HEK293 (cell line): ENCODE data around the gene ACTRT2.

Source experiments
- CTCF ChIA-PET: fragments of 350-600 bp; formaldehyde crosslinking; extraction: SDS; loops from one replicate; lab custom pipeline; 2021; ENCODE audit warnings: antibody characterized with exemption; lab: Yijun Ruan, JAX
- POLR2A ChIA-PET: fragments of 300-600 bp; formaldehyde crosslinking; extraction: SDS; loops from one replicate; lab custom pipeline; 2020; ENCODE audit warnings: antibody characterized with exemption, inconsistent platforms; lab: Yijun Ruan, JAX
- H3K27ac ChIP-seq: fragments of 200-500 bp; sonication (Bioruptor generic); 2 replicates; pipeline ENCODE4 v1.5.1; 2014; ENCODE audit warnings: low read depth, low read length, control low read depth, inconsistent platforms; ENCODE audit errors: extremely low read depth
- H3K36me3 ChIP-seq, 2 experiments: fragments of 200-500 bp in 1 of 2; sonication (Bioruptor generic) in 1 of 2; 1 replicate in 1 of 2; 2 replicates in 1 of 2; pipeline ENCODE4 v1.5.1; 2014 to 2017; ENCODE audit warnings: inconsistent platforms in 2 of 2, low read length in 2 of 2; ENCODE audit not compliant: control insufficient read depth in 2 of 2, insufficient read depth in 1 of 2
- H3K4me1 ChIP-seq: fragments of 200-500 bp; sonication (Bioruptor generic); 2 replicates; pipeline ENCODE4 v1.5.1; 2014; ENCODE audit warnings: mild to moderate bottlenecking, low read length, inconsistent platforms; ENCODE audit not compliant: control insufficient read depth, insufficient read depth
- H3K4me3 ChIP-seq: 2 replicates; pipeline ENCODE4 v1.5.1; 2011; ENCODE audit warnings: low read depth, mild to moderate bottlenecking, control low read depth, low read length, moderate library complexity
- H3K9me3 ChIP-seq: fragments of 200-500 bp; sonication (Bioruptor generic); 2 replicates; pipeline ENCODE4 v1.5.1; 2014; ENCODE audit warnings: low read depth, low read length, inconsistent platforms; ENCODE audit not compliant: control insufficient read depth, insufficient read depth
- GLIS1 ChIP-seq: fragments of 450-650 bp; formaldehyde crosslinking; IDR thresholded peaks from 2 replicates; pipeline ENCODE4 v1.5.1; 2016; ENCODE audit warnings: missing biosample characterization, missing genetic modification characterization
- KLF1 ChIP-seq: fragments of 450-650 bp; formaldehyde crosslinking; IDR thresholded peaks from 2 replicates; pipeline ENCODE4 v1.5.1; 2016; ENCODE audit warnings: missing biosample characterization, missing genetic modification characterization
- OSR2 ChIP-seq: fragments of 450-650 bp; formaldehyde crosslinking; IDR thresholded peaks from 2 replicates; pipeline ENCODE4 v1.5.1; 2016; ENCODE audit warnings: missing biosample characterization, missing genetic modification characterization
- PBX3 ChIP-seq: sonication (generic); formaldehyde crosslinking; IDR thresholded peaks from 2 replicates; pipeline ENCODE4 v1.8.1; 2022; ENCODE audit warnings: mild to moderate bottlenecking, moderate library complexity, missing genetic modification reagents
- ZBTB10 ChIP-seq: fragments of 450-650 bp; formaldehyde crosslinking; IDR thresholded peaks from 2 replicates; pipeline ENCODE4 v1.5.1; 2016; ENCODE audit warnings: missing biosample characterization, missing genetic modification characterization
- ZBTB21 ChIP-seq: fragments of 450-650 bp; formaldehyde crosslinking; IDR thresholded peaks from 2 replicates; pipeline ENCODE4 v1.5.1; 2017; ENCODE audit warnings: missing biosample characterization, missing genetic modification characterization
- ZBTB8A ChIP-seq: fragments of 450-650 bp; formaldehyde crosslinking; IDR thresholded peaks from 2 replicates; pipeline ENCODE4 v1.5.1; 2016; ENCODE audit warnings: missing biosample characterization, missing genetic modification characterization
- ZIC2 ChIP-seq: fragments of 450-650 bp; formaldehyde crosslinking; IDR thresholded peaks from 2 replicates; pipeline ENCODE4 v1.5.1; 2016; ENCODE audit warnings: missing biosample characterization, missing genetic modification characterization
- ZNF133 ChIP-seq: fragments of 450-650 bp; formaldehyde crosslinking; IDR thresholded peaks from 2 replicates; pipeline ENCODE4 v1.5.1; 2016; ENCODE audit warnings: missing biosample characterization, missing genetic modification characterization
- ZNF157 ChIP-seq: fragments of 450-650 bp; formaldehyde crosslinking; IDR thresholded peaks from 2 replicates; pipeline ENCODE4 v1.5.1; 2016; ENCODE audit warnings: missing biosample characterization, missing genetic modification characterization
- ZNF16 ChIP-seq: fragments of 450-650 bp; formaldehyde crosslinking; IDR thresholded peaks from 2 replicates; pipeline ENCODE4 v1.5.1; 2016; ENCODE audit warnings: low read depth, missing biosample characterization, missing genetic modification characterization
- ZNF184 ChIP-seq: fragments of 450-650 bp; IDR thresholded peaks from 2 replicates; pipeline ENCODE4 v1.5.1; 2018; ENCODE audit warnings: missing biosample characterization, mild to moderate bottlenecking, missing genetic modification characterization
- ZNF26 ChIP-seq: fragments of 450-650 bp; formaldehyde crosslinking; IDR thresholded peaks from 2 replicates; pipeline ENCODE4 v1.5.1; 2016; ENCODE audit warnings: missing biosample characterization, missing genetic modification characterization
- ZNF292 ChIP-seq: fragments of 450-650 bp; formaldehyde crosslinking; IDR thresholded peaks from 2 replicates; pipeline ENCODE4 v1.5.1; 2016; ENCODE audit warnings: low read depth, missing biosample characterization, missing genetic modification characterization, borderline replicate concordance
- ZNF354C ChIP-seq: fragments of 450-650 bp; formaldehyde crosslinking; IDR thresholded peaks from 2 replicates; pipeline ENCODE4 v1.5.1; 2016; ENCODE audit warnings: missing biosample characterization, missing genetic modification characterization, low read depth, borderline replicate concordance
- ZNF394 ChIP-seq: fragments of 450-650 bp; formaldehyde crosslinking; IDR thresholded peaks from 2 replicates; pipeline ENCODE4 v1.5.1; 2016; ENCODE audit warnings: missing biosample characterization, missing genetic modification characterization, mild to moderate bottlenecking, moderate library complexity, borderline replicate concordance
- ZNF561 ChIP-seq: fragments of 450-650 bp; IDR thresholded peaks from 2 replicates; pipeline ENCODE4 v1.5.1; 2018; ENCODE audit warnings: missing biosample characterization, missing genetic modification characterization, borderline replicate concordance
- ZNF596 ChIP-seq: fragments of 450-650 bp; IDR thresholded peaks from 2 replicates; pipeline ENCODE4 v1.5.0; 2018; ENCODE audit warnings: missing biosample characterization, mild to moderate bottlenecking, missing genetic modification characterization, moderate library complexity
- ZNF654 ChIP-seq: fragments of 450-650 bp; formaldehyde crosslinking; IDR thresholded peaks from 2 replicates; pipeline ENCODE4 v1.5.1; 2016; ENCODE audit warnings: low read depth, missing biosample characterization, missing genetic modification characterization
- ZNF776 ChIP-seq: fragments of 450-650 bp; formaldehyde crosslinking; IDR thresholded peaks from 2 replicates; pipeline ENCODE4 v1.5.0; 2017; ENCODE audit warnings: missing biosample characterization, missing genetic modification characterization, borderline replicate concordance
- TF ChIP-seq, protein P1 (sequence below): fragments of 450-650 bp; formaldehyde crosslinking; IDR thresholded peaks from 2 replicates; pipeline ENCODE4 v1.5.1; 2016; ENCODE audit warnings: missing biosample characterization, missing genetic modification characterization

Gene ACTRT2

DNA sequence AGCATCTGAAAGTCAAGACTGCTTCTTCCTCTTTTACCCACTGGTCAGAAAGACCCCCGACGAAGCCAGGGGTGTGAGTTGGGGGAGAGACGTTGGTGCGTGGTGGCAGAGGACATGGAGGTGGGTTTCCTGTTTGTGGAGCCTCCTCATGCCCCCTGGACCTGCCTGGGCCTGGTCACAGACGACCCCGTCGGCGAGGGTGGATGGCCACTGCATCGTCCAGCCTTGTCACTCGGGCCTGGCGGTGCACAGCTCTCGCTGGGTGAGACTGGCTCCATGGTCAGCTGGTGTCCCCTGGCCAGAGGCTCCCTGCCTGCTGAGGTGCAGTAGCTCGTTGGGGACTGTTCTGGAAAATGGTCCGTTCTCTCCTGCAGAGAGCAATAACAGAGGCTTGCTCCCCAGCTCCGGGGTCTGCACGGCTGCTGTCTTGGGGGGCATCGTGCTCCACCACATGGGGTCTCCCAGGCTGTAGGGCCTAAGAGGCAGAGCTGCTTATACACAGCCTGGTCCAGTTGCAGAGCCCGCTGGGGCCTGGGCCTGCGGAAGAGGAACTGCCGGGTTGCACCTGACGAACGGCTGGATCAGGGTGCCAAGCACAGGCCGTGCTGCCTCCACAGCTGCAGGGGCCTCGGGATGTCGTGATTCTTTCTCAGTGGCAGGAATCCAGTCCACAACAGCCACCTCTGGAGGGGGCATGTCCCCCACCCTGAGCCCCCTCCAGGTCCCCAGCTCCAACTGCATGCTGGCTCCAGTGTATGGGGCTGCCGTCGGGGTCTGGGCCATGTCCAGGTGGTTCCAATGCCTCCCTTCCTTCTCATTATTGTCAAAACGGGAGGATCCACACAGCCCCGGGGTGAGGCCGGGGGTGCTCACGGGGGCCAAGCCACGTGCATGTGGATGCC, 18.0 kb upstream of the ACTRT2 start:
- TF ChIP-seq ZNF16 (tag by site-specific recombination) (no peak), ZNF354C (tag by site-specific recombination) (no peak), OSR2 (no peak), ZNF596 (tag by site-specific recombination) (no peak), ZBTB10 (no peak)
- ChIA-PET POLR2A (no interaction called here), CTCF (interaction anchor here (0.6 to 1.8 kb wide), 2 partner anchors 9 to 180 kb away, joined by 3 to 5 read pairs; no protein-coding TSS in a partner anchor)
- Histone ChIP-seq H3K4me1 (no peaks in the 10 kb centered on the region), H3K36me3 (no peaks in the 10 kb centered on the region), H3K9me3 (no peaks in the 10 kb centered on the region), H3K4me3 (no peak overlapping the region), H3K27ac (no peak overlapping the region)

GRCh38 chr1:3003941-3004270, 17.4 kb upstream of the ACTRT2 start:
- Histone ChIP-seq H3K4me3 (no peak overlapping the region), H3K27ac (no peak overlapping the region), H3K36me3 (no peaks in the 10 kb centered on the region), H3K9me3 (no peaks in the 10 kb centered on the region), H3K4me1 (no peaks in the 10 kb centered on the region)
- ChIA-PET POLR2A (no interaction called here), CTCF (interaction anchor here (0.6 to 1.8 kb wide), 2 partner anchors 9 to 179 kb away, joined by 3 to 5 read pairs; no protein-coding TSS in a partner anchor)
- TF ChIP-seq, protein P1, sequence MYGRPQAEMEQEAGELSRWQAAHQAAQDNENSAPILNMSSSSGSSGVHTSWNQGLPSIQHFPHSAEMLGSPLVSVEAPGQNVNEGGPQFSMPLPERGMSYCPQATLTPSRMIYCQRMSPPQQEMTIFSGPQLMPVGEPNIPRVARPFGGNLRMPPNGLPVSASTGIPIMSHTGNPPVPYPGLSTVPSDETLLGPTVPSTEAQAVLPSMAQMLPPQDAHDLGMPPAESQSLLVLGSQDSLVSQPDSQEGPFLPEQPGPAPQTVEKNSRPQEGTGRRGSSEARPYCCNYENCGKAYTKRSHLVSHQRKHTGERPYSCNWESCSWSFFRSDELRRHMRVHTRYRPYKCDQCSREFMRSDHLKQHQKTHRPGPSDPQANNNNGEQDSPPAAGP (tag by site-specific recombination): no peak
- TF ChIP-seq ZNF16 (tag by site-specific recombination) (no peak), KLF1 (tag by site-specific recombination) (no peak), ZBTB21 (tag by site-specific recombination) (no peak), ZNF394 (tag by site-specific recombination) (no peak), ZNF157 (tag by site-specific recombination) (no peak), ZNF354C (tag by site-specific recombination) (no peak), ZNF654 (tag by site-specific recombination) (no peak), ZNF133 (tag by site-specific recombination) (no peak), ZNF561 (tag by site-specific recombination) (no peak)

DNA sequence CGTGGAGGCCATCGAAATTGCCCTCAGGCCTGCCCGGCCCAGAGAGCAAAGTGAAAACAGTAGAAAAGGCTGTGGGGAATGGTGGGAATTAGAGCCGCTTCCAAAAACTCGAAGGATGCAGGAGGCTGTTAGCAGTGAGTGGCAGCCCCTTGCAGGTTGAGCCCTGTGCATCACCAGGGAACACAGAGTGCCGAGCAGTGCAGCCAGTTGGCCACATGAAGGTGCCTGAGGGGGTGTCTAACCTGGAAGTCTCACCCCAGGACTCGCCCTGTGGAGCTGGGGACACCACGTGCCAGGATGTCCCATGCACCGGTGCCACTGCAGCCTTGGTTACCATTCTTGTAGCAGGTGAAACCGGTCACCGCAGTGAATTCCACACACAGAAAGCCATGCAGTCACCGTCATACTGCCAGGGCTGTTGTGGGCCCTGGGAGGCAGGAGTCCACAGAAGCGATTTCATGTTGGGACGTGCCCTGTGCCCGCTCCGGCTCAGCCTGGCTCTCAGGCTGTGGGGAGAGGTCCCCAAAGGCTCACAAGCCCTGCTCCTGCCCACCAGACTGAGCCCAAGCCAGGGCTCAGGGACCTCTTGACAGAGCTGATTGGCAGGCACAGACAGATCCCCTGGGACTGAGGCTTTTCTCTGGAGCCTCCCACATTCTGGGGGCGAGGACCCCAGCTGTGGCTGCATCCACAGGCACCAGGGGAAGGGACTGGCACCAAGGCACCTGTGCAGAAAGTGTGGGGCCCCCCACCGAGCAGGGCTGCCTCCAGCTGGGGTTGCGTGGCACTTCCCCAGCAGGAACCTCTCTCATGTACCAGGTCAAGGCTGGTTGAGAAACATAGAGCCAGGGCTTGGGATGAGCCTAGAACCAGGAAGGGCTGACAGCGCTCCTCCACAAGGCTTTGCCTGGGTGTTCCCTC, 16.7 kb upstream of the ACTRT2 start:
- Histone ChIP-seq H3K4me1 (no peaks in the 10 kb centered on the region), H3K4me3 (no peak overlapping the region), H3K9me3 (no peaks in the 10 kb centered on the region), H3K36me3 (no peaks in the 10 kb centered on the region), H3K27ac (no peak overlapping the region)
- peak; percentile 32; the same call in 1 of the 2 replicates for TF ChIP-seq GLIS1 (tag by site-specific recombination)
- TF ChIP-seq ZNF184 (tag by site-specific recombination): no peak
- TF ChIP-seq ZNF26 (tag by site-specific recombination): no peak
- TF ChIP-seq ZIC2 (tag by site-specific recombination): peak; percentile 67
- TF ChIP-seq PBX3 (CRISPR knock-in tag): no peak
- TF ChIP-seq ZNF292 (tag by site-specific recombination): no peak
- TF ChIP-seq ZNF776 (tag by site-specific recombination): no peak
- 0 out of 2 replicates have a peak, but pooled peaks have one; percentile 10 for TF ChIP-seq ZBTB8A (tag by site-specific recombination)
- CTCF ChIA-PET: interaction anchor here (1.8 kb wide), 1 partner anchor 8 kb away, joined by 5 read pairs; no protein-coding TSS in a partner anchor
- POLR2A ChIA-PET: no interaction called here
